C4-2B (cell line): ENCODE data around the gene MED13.

Source experiments
- CTCF ChIP-seq: fragments of 450-650 bp; conservative IDR thresholded peaks from 2 replicates; pipeline ENCODE4 v1.5.1; 2017; ENCODE audit warnings: mild to moderate bottlenecking
- ZFX ChIP-seq: fragments of 450-650 bp; IDR thresholded peaks from 2 replicates; pipeline ENCODE4 v1.6.1; 2017

DNA sequence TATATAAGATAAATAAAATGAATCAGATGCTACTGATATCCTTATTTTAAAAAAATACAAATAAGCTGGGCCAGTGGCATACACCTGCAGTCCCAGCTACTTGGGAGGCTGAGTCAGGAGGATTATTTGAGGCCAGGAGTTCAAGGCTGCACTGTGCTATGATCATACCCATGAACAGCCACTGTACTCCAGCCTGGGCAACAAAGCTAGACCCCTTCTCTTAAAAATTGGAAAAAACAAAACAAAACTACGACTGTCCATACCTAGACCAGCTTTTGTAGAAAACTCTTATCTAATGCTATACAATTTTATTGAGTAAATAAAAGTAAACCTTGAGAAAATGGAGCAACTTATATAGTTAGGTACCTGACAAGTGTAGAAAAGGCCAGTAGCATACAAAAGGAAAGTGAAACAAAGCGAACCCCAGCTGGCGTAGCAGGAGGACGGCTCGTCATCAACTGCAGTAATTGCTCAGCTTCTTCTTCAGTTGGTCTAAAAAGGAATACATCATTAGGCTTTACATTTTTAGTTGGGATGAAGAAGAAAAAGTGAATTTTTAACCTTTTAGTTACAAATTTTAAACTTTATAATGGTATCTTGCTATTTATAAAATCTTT lies 160.9 kb downstream of the MED13 start:
- no peak for TF ChIP-seq CTCF
- no peak for TF ChIP-seq ZFX
